HG02759 (cell line): Measurements from ENCODE around the gene HOXD11.

Experiments
- ATAC-seq: cut with Tn5 transposase; IDR thresholded peaks from one replicate; pipeline ENCODE4 v1.9.1; 2021; ENCODE audit warnings: mild to moderate bottlenecking, moderate library complexity; ENCODE audit not compliant: unreplicated experiment

Gene HOXD11

DNA sequence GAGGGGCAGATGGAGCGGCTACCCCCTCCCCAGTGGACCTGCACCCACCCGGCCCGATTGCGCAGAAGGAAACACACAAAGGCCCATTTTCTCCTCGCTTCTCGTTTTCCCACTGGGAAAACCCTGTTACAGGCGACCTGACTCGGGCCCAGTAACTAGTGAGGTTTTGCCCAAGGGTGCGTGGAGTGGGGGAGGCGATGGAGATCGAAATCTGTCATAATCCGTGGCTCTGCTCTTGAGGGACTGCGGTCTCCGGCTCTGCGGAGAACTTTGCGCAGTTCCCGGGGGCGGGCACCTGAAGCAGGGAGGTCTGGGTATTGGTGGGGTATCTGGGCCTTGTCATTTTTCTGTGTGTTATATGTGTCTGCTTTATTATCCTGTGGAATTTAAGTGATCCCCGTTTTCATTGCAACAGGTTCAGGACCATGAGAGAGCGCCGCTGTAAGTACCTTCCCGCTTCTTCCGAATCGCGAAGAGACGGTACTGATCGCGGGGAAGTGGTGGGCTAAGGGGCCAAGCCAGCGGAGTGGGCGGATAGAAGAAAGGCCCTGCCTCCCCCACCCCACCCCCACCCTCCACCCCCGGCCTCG lies 40.2 kb downstream of the HOXD11 start:
- ATAC-seq = no peak

DNA sequence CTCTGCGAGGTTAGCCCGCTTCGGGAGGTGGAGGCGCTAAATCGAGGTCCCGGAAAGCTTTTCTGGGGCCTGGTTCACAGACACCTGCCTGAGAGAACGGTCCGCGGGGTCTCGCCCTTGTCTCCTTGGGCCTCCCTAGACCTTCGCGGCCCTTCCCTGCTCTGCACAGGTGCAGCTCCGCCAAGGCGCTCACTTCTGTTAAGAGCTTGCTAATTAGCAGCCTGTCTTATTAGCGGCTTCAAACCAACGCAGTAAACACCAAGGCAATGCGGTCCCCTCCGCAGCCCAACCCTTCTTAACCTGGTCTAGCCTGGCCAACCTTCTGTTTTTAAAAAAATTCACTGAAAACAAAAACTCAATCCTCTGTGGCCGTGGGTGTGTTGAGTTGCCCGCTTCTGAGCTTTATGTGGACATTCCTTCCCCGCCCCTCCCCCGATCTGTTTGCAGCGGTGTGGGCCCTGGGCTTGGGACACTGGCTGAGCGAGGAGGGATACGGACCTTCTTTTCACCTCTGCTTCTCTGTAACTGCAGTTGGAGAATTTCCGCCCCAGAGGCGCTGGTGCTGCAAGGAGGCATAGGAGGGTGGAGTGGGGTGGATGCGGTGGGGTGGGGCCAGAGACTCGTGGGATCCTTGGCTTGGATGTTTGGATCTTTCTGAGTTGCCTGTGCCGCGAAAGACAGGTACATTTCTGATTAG lies 40.9 kb downstream of the HOXD11 start:
- no peak for ATAC-seq

DNA sequence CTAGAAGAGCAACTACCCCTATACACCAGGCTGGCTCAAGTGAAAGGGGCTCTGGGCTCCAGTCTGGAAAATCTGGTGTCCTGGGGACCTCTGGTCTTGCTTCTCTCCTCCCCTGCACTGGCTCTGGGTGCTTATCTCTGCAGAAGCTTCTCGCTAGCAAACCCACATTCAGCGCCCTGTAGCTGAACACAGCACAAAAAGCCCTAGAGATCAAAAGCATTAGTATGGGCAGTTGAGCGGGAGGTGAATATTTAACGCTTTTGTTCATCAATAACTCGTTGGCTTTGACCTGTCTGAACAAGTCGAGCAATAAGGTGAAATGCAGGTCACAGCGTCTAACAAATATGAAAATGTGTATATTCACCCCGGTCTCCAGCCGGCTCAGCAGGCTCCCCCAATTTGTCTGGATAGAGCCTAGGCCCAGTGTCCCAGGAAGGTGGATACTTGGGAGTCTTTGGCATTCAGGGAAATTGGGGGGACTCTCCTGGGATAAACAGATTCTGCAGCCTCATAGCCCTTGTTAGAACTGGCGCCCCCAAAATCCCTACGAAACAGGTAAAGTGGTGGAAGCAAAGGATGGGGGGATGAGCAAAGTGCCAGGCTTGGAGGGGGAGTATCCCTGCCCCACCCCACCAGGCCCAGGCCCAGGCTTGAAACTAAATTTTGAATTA lies 41.8 kb downstream of the HOXD11 start:
- no peak for ATAC-seq

- no peak for ATAC-seq
These were observed 42.4 kb downstream of the HOXD11 start for GRCh38 chr2:176149481-176149938.

GRCh38 chr2:176149939-176150583 lies 43.0 kb downstream of the HOXD11 start:
- no peak for ATAC-seq

- no peak for ATAC-seq
These were observed 43.7 kb downstream of the HOXD11 start for GRCh38 chr2:176150584-176151441.

DNA sequence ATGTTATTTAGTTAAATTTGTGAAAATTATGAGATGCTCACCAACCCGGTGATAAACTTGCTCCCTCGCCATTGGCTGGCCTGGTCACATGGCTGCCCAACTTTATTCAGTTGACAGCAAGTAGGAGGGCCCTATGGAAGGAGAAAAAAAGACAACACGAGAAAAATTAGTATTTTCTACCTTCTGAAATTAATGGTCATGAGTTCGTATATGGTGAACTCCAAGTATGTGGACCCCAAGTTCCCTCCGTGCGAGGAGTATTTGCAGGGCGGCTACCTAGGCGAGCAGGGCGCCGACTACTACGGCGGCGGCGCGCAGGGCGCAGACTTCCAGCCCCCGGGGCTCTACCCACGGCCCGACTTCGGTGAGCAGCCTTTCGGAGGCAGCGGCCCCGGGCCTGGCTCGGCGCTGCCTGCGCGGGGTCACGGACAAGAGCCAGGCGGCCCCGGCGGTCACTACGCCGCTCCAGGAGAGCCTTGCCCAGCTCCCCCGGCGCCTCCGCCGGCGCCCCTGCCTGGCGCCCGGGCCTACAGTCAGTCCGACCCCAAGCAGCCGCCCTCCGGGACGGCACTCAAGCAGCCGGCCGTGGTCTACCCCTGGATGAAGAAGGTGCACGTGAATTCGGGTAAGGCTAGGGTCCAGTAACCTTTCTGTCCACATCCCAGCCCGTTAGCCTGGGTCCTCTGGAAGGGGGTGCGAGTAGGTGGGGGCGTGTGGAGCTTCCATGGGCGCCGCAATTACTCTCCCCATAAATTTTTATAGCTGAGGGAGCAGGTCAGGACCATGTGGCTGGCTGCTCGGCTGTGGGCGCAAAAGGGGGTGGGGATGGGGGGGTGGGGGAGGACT lies 44.6 kb downstream of the HOXD11 start, which contains the start of gene HOXD4:
Gene HOXD4 (plus strand): TSS at position 109 of the 846 bp plus-strand sequence. CDS start 84 bp downstream, at position 193.
- no peak for ATAC-seq

GRCh38 chr2:176152350-176153181 lies 45.5 kb downstream of the HOXD11 start:
- ATAC-seq = no peak

DNA sequence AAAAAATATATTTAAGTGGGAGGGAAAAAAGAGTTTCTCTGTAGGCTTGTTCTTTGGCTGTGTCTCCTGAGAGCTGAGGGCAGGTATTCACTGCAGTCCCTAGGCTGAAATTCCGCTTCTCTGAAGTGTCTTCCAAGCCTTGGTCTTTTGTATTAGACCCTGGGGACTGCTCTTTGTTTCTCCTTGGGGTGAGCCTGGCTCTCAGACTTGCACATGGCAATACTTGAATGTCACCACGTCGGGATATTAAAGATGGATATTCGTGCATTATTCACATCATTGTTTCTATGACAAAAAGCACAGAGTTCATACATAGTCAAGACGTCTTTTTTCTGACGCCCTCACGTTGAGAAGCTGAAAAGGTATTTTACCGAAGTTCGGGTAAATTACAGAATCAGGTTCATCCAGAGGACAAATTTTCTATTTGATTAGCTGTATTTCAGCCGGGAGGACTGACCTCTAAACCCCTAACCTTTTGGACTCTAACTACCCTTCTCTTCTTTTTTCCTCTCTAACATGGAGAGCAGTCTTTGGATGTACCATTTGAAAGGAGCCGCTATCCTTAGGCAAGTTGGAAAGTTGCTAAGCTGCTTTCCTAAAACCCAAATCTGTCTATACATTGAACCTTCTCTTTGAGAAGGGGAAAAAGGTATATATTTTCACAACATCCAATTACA lies 47.6 kb downstream of the HOXD11 start:
- no peak for ATAC-seq

- no peak for ATAC-seq
These were observed 48.4 kb downstream of the HOXD11 start for GRCh38 chr2:176155356-176156044.

DNA sequence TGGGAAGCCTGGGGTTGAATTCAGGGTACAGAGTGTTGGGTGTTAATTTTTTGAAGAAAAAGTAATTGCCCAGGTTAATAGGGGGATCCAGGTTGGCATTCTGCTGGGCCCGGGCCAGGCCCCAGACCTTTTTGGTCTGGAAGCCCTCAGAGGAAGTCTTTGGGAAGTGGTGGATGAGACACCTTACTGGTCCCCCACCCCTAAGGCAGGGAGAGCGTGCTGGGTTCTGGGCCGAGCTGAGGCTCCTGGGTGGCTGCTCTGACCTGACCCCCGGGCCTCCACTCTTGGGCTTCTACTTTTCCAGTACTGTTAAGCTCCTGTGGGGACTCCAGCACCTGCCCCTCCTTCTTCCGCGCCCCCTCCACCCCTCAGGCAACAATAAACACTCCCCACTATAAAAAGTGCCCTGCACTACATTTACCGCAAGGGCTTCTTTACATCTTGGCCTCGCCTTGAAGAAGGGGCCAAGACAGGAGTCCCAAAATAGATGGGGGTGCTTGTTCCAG lies 49.3 kb downstream of the HOXD11 start:
- ATAC-seq = no peak

DNA sequence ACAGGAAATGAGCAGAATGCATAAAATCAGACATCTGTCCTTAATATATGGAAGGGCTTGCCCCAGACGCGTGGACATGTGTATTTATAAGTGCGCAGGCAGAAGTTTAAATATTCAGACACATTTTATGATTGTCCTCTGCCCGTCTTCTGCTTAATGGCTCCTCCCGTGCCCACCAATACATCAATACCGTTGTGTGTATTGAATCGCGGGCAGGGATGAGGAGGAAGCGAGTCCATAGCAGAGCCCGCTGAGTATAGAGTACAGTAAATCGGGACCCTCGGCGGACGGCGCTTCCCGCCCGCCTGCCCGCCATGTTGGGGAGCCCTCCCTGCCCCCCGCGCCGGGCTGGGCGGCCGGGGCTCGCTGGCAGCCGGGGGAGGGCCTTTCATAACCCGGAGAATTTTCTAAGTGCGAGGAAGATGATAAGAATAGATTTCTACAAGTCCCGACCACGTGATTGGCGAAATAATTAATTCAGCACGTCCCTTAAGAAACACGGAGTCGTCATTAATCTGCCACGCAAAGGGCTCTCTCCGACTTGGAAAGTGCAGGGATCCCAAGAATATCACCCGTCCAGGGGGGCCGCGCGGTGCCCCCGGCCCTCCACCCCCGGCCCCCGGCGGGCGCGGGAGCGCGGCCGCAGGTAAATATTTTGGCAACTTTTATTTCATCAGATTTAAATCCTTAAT lies 49.9 kb downstream of the HOXD11 start, which contains the start of gene HOXD3:
Gene HOXD3 (plus strand): TSS at position 501 of the 692 bp plus-strand sequence. CDS start 11,808 bp downstream, outside the sequence.
- no peak for ATAC-seq

GRCh38 chr2:176157499-176158185 lies 50.6 kb downstream of the HOXD11 start:
- no peak for ATAC-seq

GRCh38 chr2:176158186-176158591 lies 51.1 kb downstream of the HOXD11 start:
- no peak for ATAC-seq

- ATAC-seq = no peak
These were observed 52.0 kb downstream of the HOXD11 start for GRCh38 chr2:176158855-176159662.
